ENCODE data around the gene TSPAN33.

- TF ChIP-seq CTCF (optimal IDR thresholded peaks at IDR 0.05 in 1 of 3, IDR thresholded peaks at IDR 0.05 in 1 of 3, conservative IDR thresholded peaks at IDR 0.05 in 1 of 3; ENCODE audit: extremely low read depth in 1 of 3, insufficient read depth in 2 of 3, low read length in 3 of 3) = peak; percentile 72 to 96 (median 95)
- TF ChIP-seq EZH2 (IDR thresholded peaks at IDR 0.05; ENCODE audit: low read length) = no peak
These were observed 65.9 kb downstream of the TSPAN33 start for GRCh38 chr7:129210256-129210988.

All from keratinocyte (primary cell).